Measurements from ENCODE around the gene SRSF10.
A peak's percentile ranks its signal among the peaks of the same experiment; 100 is the strongest.
"Not testable (repeated sequence)": the region's sequence is repeated elsewhere in the genome, so short reads cannot be mapped to it uniquely, and the experiment has no call there.

Gene SRSF10

DNA sequence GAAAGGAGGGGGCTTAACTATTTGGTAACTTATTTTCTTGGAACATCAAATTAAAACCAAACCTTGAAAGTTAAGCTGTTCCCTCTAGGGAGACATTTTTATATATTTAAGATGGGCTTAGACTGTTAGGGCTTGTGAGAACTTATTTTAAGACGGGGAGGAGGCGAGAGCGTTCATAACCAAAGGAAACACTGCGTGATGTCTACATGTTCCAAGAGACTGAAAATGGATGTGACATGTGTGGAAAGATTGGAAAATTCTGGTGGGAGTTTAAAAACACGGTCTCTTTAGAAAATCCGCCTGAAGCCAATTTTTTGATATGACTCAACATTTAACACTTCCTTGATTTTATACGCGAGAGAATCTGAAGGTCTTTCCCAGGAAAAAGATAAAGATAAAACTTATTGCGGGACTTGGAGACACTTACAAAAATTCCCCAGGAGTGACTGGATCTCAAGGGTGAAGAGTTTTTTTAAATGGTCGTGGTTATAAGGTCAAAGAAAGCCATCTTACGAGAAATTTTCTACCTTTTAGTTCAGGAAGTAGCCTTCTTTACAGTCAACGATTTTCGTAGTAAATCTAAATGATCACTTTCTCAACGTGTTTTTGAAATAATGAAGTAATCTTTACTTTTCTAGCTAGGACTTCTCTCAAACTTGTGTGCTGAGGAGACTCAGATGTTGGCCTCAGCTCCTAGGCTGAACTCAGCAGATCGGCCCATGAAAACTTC is 19.7 kb downstream of the SRSF10 start:
- in situ Hi-C loops (cut with MboI; ENCODE audit: low pct_unique_long_range_greater_than_20kb, low sequenced_read_pairs): no loop called here
- no peak for DNase-seq

DNA sequence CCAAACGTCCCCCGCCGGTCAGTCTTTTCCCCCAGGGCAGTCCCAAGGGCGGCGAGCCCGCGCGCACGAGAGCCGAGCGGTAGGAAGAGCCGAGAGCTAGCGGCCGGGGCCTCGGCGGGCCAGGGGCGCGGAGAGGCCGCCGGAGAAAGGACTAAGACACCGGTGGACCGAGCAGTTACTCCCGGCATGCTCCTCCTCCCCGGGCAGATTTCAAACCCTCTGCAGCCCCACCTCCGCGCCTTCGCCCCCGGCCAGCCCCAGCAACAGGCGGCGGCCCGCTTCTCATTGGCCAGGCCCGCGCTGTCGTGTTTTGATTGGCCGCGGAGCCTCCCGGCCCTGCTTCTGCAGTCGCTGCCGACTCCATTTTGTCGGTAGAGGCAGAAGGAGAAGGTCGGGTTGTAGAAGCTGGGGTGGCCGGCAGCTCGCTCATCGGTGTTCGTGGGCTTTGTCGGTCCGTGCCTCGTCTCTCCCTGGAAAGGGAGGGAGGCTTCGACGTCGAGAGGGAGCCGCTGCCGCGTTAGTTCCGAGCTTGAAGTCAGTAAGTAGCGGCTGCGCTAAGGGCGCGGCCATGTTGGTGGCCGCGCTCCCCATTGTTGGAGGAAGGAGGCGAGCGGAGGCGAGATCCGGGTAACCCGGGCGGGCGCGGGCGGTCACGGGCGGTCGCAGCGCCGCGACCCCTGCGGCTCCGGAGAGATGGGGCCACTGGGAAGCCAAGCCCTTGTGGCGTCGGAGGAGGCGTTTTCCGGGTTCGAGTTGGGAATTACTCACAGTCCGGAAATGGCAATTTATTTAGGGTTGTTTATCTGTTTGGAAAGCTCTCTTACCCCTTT is 20.5 kb downstream of the SRSF10 start, which contains the start of gene PNRC2:
Gene PNRC2 (plus strand): TSS at position 368 of the 830 bp plus-strand sequence. CDS start 1,630 bp downstream, outside the sequence.
- in situ Hi-C loops (cut with MboI; ENCODE audit: low pct_unique_long_range_greater_than_20kb, low sequenced_read_pairs): no loop called here
- DNase-seq: peak; percentile 97

GRCh38 chr1:23958810-23959460 is 21.2 kb downstream of the SRSF10 start:
- DNase-seq: peak; percentile 99
- in situ Hi-C loops (cut with MboI; ENCODE audit: low pct_unique_long_range_greater_than_20kb, low sequenced_read_pairs): no loop called here

DNA sequence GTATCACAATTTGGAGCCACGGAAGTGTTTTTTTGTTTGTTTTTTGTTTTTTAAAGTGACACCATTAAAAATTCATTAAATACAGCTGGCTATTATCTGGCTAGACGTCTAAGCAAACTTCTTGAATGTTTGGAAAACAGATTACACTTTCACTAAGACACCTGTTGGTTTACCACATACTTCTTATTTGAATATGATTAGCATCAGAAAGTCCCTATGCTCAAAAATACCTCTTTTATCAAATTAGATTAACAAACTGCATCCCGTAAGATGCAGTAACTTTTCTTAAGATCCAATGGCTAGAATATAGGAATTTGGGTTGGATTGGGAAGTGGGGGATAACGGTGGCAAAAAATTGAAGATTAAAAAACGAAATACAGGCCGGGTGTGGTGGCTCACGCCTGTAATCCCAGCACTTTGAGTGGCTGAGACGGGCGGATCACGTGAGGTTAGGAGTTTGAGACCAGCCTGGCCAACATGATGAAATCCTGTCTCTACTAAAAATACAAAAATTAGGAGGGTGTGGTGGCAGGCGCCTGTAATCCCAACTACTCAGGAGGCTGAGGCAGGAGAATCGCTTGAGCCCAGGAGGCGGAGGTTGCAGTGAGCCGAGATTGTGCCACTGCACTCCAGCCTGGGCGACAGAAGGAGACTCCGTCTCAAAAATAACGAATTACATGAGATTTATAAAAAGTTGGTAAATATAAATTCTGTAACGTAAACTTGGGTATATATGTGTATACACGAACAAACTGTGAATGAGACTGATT is 21.9 kb downstream of the SRSF10 start:
- DNase-seq; in situ Hi-C loops (cut with MboI; ENCODE audit: low pct_unique_long_range_greater_than_20kb, low sequenced_read_pairs): not testable (repeated sequence)

DNA sequence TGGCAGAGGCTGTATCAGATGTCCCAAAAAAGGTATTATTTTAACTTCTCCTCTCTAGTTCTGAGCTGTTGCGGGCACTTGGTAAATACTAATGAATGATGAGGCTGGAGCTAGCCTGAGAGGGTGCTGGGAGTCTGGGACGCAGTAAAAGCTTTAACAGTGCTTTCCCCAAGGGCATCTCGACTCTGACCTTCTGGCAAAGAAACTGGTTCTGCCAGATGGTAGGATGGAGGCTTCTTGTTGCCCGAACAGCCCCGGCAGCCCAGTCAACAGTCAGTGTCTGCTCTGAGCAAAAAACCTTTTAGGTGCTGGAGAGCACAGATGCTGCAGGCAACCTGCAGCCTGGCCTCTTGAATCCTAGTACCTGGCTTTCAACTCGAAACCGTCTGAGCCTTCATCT is 23.0 kb downstream of the SRSF10 start:
- in situ Hi-C loops (cut with MboI; ENCODE audit: low pct_unique_long_range_greater_than_20kb, low sequenced_read_pairs): no loop called here
- DNase-seq: no peak

DNA sequence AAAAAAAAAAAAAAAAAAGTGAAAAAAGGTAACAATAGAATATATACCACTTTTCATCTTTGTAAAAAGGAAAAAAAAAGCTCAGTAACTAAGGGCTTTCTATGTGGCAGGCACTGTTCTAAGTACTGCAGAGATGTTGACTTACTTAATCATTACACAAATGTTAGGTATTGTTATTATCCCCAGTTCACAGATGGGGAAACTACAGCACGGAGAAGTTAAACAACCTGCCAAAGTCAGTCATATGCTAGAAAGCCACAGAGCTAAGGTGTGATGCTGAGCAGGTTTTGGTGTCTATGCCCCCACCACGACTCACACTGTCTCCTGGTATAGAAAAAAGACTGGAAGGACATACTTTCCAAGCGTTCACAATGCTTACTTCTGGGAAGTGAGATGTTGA is 27.1 kb downstream of the SRSF10 start:
- no peak for DNase-seq
- in situ Hi-C loops (cut with MboI; ENCODE audit: low pct_unique_long_range_greater_than_20kb, low sequenced_read_pairs): no loop called here

GRCh38 chr1:23947366-23947765 is 32.8 kb downstream of the SRSF10 start:
- in situ Hi-C loops (cut with MboI; ENCODE audit: low pct_unique_long_range_greater_than_20kb, low sequenced_read_pairs): no loop called here
- no peak for DNase-seq

GRCh38 chr1:23936481-23937176 is 43.5 kb downstream of the SRSF10 start:
- no peak for DNase-seq
- in situ Hi-C loops (cut with MboI; ENCODE audit: low pct_unique_long_range_greater_than_20kb, low sequenced_read_pairs): no loop called here

DNA sequence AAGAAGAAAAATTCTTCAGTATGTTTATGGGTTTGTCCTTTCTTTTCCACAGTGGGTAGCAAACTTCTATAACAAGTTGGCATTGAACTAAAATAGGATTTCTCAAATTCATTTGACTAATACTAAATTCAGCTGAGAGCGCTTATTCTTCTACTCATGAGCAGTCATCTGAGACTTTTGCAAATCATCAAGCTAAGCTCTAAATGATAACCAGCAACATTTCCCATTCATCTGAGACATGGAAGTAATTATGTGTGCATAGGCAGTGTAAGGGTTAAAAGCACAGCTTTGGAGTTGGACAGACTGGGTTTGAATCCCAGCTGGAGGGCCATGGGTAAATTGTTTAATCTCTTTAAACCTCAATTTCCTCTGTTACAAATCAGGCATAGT is 48.6 kb downstream of the SRSF10 start:
- in situ Hi-C loops (cut with MboI; ENCODE audit: low pct_unique_long_range_greater_than_20kb, low sequenced_read_pairs): no loop called here
- no peak for DNase-seq

DNA sequence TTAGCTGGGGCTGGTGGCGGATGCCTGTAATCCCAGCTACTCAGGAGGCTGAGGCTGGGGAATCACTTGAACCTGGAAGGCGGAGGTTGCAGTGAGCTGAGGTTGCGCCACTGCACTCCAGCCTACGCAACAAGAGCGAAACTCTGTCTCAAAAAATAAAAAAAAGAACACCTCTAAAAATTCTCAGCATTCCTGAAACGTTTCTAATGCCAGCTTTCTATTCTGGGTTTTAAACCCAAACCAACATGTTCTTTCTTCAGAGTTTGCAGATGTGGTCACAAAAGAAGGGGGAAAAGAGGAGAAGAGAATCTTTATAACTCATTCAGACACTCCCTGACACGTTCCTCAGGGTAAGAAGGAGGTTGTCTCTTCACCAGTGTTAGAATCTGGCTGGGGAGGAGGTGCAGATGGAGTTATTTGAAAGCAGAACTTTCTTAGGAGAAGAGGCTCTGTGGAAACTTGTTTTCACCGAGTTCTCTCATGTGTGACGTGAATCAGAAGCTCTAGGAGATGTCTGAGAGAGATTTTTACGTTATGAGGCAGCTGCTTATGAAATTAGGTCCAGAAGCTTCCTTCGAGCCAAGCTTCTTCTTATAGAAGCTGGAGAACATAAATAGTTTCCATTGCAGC is 49.2 kb downstream of the SRSF10 start:
- DNase-seq: peak; percentile 78
- in situ Hi-C loops (cut with MboI; ENCODE audit: low pct_unique_long_range_greater_than_20kb, low sequenced_read_pairs): no loop called here

DNA sequence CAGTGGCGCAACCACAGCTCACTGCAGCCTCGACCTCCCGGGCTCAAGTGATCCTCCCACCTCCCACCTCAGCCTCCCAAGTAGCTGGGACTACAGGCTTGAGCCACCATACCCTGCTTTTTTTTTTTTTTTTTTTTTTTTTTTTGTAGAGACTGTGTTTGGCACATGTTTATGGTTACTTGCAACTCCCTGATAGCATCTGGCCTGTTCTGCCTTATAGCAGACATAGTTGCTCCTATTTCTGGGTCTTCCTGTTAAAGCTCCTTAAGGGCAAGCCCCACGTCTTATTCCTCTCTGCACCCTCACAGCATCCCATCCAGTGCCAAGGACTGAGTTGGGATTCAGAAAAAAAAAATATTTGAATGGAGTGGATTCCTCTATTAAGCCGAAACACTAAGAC is 49.9 kb downstream of the SRSF10 start:
- in situ Hi-C loops (cut with MboI; ENCODE audit: low pct_unique_long_range_greater_than_20kb, low sequenced_read_pairs): no loop called here
- DNase-seq: no peak

- no peak for DNase-seq
- in situ Hi-C loops (cut with MboI; ENCODE audit: low pct_unique_long_range_greater_than_20kb, low sequenced_read_pairs): no loop called here
Measured at GRCh38 chr1:23928789-23929188, 51.3 kb downstream of the SRSF10 start.

DNA sequence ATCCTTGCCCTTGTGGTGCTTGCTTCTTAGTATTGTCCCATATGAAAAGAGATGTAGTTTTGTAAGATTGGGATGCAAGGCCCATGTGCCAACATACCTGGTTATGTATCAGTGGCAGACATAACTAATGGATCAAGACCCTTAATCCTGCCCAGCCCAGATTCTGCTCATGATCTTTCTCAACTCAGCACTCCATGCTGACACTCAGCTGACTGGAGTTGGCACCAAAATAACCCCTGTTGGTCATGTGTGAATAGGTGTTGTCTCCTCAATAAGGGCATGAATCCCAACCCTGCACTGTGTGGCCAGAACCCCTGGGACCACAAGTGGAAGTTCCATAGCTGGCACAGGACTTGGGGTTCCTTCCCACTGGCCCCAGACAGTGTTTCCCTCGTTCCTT is 53.0 kb downstream of the SRSF10 start:
- no peak for DNase-seq
- in situ Hi-C loops (cut with MboI; ENCODE audit: low pct_unique_long_range_greater_than_20kb, low sequenced_read_pairs): no loop called here

GRCh38 chr1:23925279-23925678 is 54.8 kb downstream of the SRSF10 start:
- DNase-seq: no peak
- in situ Hi-C loops (cut with MboI; ENCODE audit: low pct_unique_long_range_greater_than_20kb, low sequenced_read_pairs): no loop called here

- in situ Hi-C loops (cut with MboI; ENCODE audit: low pct_unique_long_range_greater_than_20kb, low sequenced_read_pairs): loop anchor here (25.0 kb wide), 1 partner anchor 112 kb away; the partner anchor contains the start of gene GALE
- DNase-seq: no peak
Measured at GRCh38 chr1:23924601-23925000, 55.5 kb downstream of the SRSF10 start.

DNA sequence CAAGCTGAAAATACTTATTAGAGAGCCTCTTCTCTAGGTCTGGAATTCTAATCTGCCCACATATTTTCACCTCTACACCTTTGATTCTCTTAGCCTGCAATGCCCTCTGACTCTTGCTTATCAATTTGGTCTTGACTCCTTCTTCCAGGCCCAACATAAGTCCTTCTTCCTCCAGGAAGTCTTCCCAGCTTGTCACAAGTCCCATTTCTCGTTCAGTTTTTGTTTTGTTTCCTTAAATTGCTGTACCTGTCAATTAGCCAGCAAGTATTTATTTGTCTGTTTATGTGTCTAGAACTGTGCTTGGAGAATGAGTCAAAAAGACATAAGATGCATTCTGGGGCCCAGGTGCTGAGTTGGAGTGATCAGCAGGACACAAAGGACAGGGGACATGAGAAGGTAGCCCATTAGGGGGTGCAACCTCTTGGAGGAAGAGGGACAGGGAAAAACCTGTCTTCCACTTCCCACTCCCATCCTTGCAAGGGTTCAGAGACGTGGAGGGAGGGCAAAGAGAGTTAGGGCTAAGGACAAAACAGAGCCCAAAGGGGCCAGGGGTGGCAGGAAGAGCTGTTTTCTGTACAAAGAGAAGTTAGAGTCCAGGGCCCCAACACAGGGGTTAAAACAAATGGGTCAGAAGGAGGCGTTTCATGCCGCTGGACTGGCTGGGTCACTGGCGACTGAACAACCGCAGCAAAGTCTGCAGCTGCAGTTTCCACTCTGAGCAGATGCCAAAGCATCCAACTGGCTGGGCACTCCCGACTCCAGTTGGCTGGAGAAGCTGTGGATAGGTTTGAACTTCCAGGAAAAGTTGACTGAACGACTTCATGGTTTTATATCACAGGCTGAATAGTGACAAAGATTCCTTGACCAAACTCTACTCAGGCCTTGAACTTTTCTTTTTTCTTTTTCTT is 56.3 kb downstream of the SRSF10 start:
- DNase-seq: no peak
- in situ Hi-C loops (cut with MboI; ENCODE audit: low pct_unique_long_range_greater_than_20kb, low sequenced_read_pairs): loop anchor here (25.0 kb wide), 1 partner anchor 112 kb away; the partner anchor contains the start of gene GALE

GRCh38 chr1:23922321-23922943 is 57.7 kb downstream of the SRSF10 start:
- no peak for DNase-seq
- in situ Hi-C loops (cut with MboI; ENCODE audit: low pct_unique_long_range_greater_than_20kb, low sequenced_read_pairs): loop anchor here (25.0 kb wide), 1 partner anchor 110 kb away; the partner anchor contains the start of gene GALE

Data from KBM-7 (cell line).